GM21619 (cell line): ENCODE data around the gene ZNF14.
"Not testable (repeated sequence)": the region's sequence is repeated elsewhere in the genome, so short reads cannot be mapped to it uniquely, and the experiment has no call there.

Source experiments
- ATAC-seq: cut with Tn5 transposase; IDR thresholded peaks from one replicate; pipeline ENCODE4 v1.9.1; 2021; ENCODE audit not compliant: unreplicated experiment

ZNF14 gene

GRCh38 chr19:19747357-19748220 lies 14.7 kb upstream of the ZNF14 start:
- ATAC-seq: no peak

GRCh38 chr19:19746286-19747213 lies 13.6 kb upstream of the ZNF14 start:
- no peak for ATAC-seq

- ATAC-seq: no peak
Measured at GRCh38 chr19:19745496-19746285, 12.8 kb upstream of the ZNF14 start.

GRCh38 chr19:19744641-19745040 lies 11.7 kb upstream of the ZNF14 start:
- no peak for ATAC-seq

- not testable (repeated sequence) for ATAC-seq
Measured at GRCh38 chr19:19743921-19744320, 11.0 kb upstream of the ZNF14 start.

GRCh38 chr19:19743176-19743575 lies 10.3 kb upstream of the ZNF14 start:
- ATAC-seq: no peak

- no peak for ATAC-seq
Measured at GRCh38 chr19:19742773-19743172, 9.9 kb upstream of the ZNF14 start.

GRCh38 chr19:19741184-19741583 lies 8.3 kb upstream of the ZNF14 start:
- ATAC-seq: no peak

GRCh38 chr19:19740755-19741154 lies 7.8 kb upstream of the ZNF14 start:
- ATAC-seq: no peak

- ATAC-seq: no peak
Measured at GRCh38 chr19:19738564-19738963, 5.7 kb upstream of the ZNF14 start.

GRCh38 chr19:19737559-19738332 lies 4.8 kb upstream of the ZNF14 start:
- no peak for ATAC-seq

- no peak for ATAC-seq
Measured at GRCh38 chr19:19721896-19722295, 11.0 kb downstream of the ZNF14 start.

- ATAC-seq: no peak
Measured at GRCh38 chr19:19719798-19720197, 13.1 kb downstream of the ZNF14 start.

- no peak for ATAC-seq
Measured at GRCh38 chr19:19711934-19712828, 20.7 kb downstream of the ZNF14 start.

GRCh38 chr19:19711306-19711933 lies 21.5 kb downstream of the ZNF14 start:
- no peak for ATAC-seq

GRCh38 chr19:19710506-19710905 lies 22.4 kb downstream of the ZNF14 start:
- no peak for ATAC-seq

GRCh38 chr19:19704836-19705235 lies 28.1 kb downstream of the ZNF14 start:
- no peak for ATAC-seq

GRCh38 chr19:19700493-19700892 lies 32.4 kb downstream of the ZNF14 start:
- ATAC-seq: not testable (repeated sequence)

- no peak for ATAC-seq
Measured at GRCh38 chr19:19697589-19697988, 35.3 kb downstream of the ZNF14 start.
